ENCODE data around the gene SLC9A3.

DNA sequence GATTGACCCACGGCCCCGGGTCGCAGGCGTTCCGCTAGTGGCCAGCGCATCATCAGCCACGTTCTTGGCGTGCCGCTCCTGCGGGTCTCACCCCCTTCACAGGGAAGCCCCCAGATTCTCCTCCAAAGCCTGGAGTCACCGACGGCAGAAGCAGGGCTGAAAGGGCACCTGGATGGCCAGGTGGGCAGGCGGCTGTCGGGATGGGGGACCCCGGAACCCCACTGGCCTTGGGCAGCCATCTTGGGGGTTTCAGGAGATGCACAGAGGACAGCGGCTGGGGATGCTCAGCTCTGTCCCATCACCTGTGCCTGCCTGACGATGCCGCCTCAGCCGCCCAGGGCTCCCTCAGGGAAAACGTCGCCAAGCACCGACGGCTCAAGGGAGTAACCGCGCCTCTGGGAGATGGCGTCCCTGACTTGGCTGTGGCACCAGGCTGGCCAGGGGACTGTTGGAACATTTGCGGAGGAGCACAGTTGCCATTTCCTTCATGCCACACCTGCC, 14.1 kb upstream of the SLC9A3 start:
- no peak for TF ChIP-seq POLR2A (IDR thresholded peaks at IDR 0.05)
- TF ChIP-seq, protein P1, sequence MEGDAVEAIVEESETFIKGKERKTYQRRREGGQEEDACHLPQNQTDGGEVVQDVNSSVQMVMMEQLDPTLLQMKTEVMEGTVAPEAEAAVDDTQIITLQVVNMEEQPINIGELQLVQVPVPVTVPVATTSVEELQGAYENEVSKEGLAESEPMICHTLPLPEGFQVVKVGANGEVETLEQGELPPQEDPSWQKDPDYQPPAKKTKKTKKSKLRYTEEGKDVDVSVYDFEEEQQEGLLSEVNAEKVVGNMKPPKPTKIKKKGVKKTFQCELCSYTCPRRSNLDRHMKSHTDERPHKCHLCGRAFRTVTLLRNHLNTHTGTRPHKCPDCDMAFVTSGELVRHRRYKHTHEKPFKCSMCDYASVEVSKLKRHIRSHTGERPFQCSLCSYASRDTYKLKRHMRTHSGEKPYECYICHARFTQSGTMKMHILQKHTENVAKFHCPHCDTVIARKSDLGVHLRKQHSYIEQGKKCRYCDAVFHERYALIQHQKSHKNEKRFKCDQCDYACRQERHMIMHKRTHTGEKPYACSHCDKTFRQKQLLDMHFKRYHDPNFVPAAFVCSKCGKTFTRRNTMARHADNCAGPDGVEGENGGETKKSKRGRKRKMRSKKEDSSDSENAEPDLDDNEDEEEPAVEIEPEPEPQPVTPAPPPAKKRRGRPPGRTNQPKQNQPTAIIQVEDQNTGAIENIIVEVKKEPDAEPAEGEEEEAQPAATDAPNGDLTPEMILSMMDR (IDR thresholded peaks at IDR 0.05 in 4 of 5, conservative IDR thresholded peaks at IDR 0.05 in 1 of 5): no peak

Measured in gastrocnemius medialis (tissue), 4 donors.